Embryonic facial prominence (tissue), 1 donor: ENCODE measurements around the gene EXOC3L1.

Experiments
- DNase-seq: peaks from one replicate; pipeline ENCODE4 v3.0.0-alpha.2; 2016; ENCODE audit errors: extremely low spot score

EXOC3L1 gene

DNA sequence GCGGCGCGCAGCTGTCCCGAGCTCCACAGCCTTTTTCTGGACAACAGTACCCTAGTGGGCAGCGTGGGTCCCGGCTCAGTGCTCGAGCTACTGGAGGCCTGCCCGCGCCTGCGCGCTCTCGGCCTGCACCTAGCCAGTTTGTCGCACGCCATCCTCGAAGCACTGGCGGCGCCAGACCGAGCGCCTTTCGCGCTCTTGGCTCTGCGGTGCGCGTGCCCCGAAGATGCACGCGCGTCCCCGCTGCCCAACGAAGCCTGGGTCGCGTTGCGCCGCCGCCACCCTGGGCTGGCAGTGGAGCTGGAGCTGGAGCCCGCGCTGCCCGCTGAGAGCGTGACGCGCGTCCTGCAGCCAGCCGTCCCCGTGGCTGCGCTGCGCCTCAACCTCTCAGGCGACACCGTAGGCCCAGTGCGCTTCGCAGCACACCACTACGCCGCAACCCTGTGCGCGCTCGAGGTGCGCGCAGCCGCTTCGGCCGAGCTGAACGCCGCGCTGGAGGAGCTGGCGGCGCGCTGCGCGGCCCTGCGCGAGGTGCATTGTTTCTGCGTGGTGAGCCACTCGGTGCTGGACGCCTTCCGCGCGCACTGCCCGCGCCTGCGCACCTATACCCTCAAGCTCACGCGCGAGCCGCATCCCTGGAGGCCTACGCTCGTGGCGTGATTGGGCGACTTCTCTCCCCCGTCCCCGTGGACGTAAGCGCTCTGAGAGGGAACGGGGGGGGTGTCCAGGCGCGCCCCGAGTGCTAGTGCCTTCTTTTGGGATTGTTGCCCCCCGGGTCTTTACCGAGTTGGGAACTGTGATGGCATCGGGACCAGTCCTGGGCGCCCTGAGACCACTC lies 26.6 kb downstream of the EXOC3L1 start:
- DNase-seq: no peak

DNA sequence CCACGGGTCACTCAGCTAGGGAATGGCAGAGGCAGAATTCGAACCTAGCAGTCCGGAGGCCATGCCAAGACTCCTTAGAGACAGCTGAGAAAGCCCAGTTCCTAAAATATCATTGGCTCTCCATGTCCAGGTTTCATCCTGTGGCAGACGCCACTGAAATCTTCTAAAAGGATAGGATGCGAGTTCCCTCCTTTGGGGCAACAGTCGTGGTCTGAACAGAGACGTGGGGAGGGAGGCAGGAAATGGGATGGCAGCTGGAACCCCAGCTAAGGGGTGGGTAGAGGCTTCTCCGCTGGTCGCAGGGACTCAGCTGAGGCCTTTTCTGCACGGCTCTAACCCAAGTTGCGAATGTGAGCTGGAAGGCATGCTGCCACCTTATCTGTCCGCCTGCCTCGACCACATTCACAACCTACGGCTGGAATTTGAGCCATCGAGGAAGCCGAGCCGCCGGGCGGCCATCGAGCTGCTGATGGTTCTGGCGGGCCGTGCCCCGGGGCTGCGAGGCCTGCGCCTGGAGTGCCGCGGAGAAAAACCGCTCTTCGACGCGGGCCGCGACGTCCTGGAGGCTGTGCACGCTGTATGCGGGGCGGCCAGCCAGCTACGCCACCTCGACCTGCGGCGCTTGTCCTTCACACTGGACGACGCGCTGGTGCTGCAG lies 27.3 kb downstream of the EXOC3L1 start:
- no peak for DNase-seq

DNA sequence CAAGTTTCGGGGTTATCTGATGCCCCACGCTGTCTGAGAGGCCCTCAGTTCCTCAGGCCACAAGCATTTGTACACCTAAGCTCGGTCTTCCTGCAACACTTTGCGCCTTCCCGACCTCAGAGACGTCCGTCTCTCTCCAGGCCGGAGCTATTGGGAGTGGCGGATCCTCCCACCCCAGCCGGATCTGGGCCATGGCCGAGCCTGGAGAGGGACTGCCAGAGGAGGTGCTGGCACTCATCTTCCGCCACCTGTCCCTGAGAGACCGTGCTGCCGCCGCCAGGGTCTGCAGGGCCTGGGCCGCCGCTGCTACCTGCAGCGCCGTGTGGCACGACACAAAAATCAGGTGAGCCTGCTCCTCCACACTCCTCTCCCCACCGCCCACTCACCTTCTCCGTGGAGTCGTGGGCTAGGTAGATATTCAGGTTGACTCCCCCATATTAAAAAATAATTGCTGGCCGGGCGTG lies 28.3 kb downstream of the EXOC3L1 start:
- DNase-seq: no peak

DNA sequence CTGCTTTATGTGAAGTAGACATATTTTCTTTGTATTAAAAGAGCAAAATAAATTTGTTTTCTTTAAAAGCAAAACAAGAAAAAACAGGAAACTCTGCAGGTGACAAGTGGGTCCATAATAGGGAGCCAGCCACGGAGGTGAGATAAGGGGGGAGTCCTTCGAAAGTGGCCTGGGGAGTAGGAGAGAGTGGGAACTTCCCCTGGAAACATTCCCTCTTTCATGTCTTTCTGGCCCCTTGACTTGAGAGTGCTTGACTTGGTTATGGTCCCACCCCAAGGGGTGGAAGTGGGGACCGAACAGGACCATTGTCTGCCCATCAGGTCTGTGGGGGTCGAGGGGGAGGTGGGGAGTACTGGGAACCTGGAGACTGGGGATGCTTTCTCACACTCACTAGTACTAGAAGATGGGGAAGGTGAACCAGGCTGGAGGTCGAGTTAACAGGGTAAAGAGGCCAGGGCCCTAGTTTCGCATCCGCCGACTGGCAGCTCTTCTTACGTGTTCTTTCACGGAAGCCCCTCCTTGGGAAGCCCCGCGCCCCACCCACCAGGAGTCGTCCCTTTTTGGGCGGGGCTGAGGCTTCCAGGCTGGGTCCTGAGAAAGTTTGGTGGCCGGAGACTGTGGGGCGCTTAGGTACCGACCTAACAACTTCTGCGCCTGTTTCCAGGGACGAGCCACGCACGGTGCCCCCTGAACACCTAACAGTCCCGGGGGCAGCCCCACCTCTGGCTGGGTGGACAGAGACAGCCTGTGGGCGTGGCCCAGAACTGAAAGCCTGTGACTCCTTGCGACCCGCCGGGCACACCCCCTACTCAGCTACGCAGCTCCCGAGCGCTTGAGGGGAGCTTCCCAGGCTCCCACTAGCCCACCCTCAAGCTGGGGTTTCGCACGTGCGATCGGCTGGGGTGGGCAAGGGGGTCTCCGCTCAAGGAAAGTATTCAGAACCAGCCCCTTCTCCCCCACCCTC lies 31.0 kb downstream of the EXOC3L1 start:
- DNase-seq: no peak

DNA sequence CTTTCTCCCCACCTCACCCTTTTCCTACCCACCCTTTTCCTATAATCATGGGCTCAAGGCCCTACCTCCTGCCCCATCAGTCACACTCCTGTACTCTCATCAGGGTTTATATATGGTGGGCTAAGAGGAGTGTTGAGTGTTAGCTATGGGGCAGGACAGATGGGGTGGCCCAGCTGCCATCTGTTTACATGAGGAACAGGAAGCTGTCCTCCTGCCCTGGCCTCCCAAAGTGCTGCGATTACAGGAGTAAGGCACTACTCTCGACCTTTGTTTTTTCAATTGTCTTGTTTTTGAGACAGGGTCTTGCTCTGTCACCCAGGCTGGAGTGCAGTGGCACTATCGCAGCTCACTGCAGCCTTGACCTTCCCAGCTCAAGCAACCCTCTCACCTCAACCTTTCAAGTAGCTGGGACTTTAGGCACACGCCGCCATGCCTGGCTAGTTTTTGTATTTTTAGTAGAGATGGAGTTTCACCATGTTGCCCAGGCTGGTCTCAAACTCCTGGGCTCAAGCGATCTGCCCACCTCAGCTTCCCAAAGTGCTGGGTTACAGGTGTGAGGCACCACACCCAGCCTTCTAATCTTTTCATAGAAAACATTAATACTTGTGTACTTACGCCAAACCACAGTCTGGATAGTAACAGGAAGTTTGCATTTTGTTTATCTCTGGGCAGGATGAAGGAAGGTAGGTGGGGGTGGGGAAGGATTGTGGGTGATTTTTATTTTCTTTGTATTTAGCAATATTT lies 31.9 kb downstream of the EXOC3L1 start:
- DNase-seq: no peak

DNA sequence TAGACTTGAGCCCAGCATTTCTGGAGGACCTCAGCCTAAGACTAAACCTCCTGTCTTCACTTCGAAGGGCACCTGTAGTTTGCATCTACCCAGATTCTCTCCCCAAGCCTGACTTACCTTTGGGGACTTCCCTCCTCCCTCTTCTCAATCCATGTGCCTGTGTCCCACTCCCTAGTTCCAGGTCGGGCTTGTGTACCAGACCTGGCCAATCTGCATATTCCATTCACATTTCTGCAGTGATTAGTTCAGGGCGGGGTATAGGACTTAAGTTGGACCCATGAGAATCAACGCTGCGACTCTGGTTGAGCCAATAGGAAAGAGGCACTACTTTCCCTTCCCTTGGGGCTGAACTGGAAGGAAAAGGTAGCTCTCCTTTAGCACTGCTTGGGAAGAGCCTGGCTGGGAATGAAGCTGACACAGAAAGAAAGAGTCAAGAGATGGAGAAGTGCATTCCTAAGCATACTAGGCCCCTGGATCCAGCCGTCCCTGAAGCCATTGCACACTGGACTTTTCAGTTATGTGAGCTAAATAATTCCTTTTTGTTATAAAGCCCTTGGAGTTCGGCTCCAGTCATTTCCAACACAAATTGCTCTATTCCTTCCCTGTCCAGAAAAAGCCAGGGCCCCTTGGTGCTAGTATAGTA lies 32.7 kb downstream of the EXOC3L1 start:
- DNase-seq: no peak

DNA sequence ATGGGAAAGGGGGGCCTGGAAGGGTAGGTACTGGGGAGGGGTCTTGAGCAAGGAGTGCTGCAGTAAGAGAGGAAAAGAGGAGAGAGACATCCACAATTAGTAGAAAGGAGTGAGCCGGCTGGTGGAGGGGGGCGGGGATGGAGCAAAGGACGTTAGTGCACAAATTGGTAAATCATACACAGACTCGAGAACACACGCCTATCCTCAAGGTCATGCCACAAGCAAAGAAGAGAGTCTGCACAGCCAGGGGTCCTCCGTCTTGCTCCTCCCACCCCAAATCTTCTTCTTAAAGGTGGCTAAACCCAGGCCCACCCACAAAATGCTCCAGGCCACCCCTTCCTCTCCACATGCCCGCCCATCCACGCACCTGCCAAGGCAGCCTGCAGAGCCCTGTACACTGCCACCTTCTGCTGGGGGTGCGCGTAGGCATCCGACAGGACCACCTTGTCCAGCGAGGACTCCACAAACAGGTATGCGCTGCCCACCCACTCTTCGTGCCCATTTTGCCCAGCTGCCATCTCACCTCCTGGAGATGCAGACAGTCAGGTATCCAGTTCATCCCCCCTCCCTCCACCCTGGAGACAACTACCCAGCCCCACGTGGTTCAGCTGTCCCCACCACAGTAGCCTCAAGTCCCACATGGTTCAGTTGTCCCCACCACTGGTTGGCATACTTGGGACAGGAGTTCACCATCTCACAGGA lies 33.6 kb downstream of the EXOC3L1 start:
- DNase-seq: no peak

DNA sequence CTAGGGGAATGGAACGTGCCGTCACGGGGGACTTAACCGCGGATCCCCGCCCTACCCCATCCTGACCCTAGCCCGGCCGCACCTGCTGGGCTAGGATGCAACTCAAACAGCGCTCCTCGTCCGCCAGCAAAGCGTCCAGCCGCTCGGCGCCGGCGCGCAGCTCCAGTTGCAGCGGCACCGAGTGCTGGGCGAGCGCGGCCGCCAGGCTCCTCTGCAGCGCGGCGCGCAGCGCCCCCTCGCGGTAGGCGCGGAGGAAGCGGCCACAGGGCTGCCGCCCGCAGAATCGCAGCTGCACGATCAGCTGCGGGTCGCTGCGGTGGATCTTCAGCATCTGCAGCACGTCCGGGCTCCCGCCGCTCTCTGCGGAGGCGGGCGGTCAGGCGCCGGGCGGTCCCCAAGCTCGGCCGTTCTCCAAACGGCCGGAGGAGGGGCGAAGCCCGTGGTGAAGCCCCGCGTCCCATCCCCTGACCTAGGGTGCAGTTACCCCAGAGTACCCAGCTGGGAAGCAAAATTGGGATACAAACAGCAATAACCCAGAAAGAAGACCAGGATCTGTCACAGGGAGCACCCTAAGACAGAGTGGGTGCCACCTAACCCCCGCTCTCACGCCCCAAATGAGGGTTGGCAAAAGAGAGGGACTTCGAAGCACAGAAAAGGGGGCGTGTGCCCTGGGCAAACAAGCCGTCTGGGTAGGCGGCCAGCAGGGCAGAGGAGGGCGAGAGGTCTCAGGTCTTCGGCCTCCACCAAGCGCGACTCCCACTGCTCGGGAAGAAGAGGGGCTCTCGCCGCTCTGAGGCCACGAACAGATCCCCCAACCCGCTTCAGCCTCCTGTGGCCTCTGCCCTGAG lies 34.4 kb downstream of the EXOC3L1 start:
- no peak for DNase-seq

DNA sequence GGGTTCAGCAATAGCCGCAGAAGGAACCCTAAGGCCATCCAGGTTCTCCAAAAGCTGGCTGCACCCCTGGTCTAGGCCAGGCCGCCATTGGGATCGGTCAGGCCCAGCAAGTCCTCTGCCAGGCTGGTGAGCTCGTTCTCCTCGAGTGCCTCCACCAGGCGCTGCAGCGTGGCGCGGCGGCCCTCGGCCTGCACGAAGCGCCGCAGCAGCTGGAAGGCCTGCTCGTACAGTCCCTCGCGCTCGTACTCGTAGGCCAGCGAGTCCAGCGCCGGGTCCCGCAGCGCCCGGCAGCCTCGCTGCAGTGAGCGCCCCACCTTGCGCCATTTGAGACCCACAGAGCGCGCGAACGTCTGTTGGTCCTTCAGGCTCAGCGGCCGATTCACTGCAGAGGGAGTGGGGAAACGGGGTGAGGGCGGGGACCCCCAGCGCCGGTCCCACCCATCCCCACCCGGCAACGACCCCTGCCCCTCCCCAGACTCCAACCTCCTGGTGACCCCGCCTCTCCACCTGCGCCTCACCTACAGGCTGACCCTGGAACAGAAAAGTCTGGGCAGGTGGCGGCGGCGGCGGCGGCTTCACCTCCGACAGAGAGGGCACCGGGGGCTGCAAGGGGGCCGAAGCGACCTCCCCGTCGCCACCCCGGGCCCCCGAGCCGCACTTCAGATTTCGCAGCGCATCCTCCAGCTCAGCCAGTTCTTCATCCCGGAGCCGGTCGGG lies 35.2 kb downstream of the EXOC3L1 start:
- DNase-seq: no peak

DNA sequence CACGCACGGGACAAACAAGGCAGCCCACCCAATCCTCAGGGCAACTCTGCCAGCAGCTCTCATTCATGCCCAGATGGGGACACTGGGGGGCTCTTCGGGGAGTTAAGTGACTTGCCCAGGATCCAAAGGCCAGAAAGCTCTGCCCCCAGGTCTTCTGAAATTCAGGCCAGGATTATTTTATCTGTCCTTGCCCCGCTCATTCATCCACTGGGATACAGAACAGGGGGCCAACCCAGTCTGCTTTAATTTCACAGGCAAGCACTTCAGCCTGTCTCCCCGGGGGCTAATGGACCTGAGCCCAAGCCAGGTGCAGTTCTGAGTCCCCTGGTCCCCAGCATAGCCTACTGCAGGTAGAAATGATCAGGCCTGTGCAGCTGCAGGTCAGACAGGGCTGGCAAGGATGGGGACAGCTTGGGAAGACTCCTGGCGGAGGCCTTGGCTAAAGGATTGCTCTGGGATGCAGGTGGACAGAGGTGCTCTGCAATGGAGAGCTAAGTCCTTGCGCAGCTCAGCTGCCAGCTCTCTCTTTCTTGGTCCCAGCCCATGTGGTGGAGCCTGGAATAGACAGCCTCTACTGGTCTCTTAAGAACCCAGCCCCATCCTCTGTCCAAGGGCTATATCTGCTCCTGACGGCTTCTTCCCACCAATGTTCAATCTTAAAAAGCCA lies 38.4 kb downstream of the EXOC3L1 start:
- DNase-seq: no peak

DNA sequence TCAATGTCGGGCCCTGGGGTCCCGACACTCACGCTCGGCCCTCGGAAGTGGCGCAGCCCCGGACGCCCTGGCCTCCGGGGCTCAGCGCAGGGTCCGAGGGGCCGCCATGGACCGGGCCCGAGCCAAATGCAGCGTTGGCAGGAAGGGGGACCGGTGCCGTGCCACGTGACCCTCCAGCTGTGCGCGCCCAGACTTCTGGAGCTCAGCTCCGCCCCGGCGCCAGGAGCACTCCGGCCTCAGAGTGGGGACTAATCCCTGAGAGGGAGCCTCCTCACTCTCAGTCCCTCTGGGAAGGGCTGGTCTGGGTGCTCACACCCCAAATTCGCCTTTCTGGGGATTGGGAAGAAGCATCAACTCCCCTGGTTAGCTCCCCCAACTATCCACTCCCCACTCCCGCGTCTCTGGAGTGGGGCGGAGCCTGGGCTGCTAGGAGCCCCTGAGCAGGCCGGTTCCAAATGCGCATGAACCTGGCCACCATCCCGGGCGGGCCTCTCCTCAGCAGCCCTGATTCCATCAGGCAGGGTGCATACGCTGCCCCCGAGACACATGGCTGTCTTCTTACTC lies 39.0 kb downstream of the EXOC3L1 start, which contains the start of gene B3GNT9:
TSS of gene B3GNT9 (minus strand) at position 166 of the 564 bp plus-strand sequence. CDS start 513 bp downstream, outside the sequence.
- no peak for DNase-seq

DNA sequence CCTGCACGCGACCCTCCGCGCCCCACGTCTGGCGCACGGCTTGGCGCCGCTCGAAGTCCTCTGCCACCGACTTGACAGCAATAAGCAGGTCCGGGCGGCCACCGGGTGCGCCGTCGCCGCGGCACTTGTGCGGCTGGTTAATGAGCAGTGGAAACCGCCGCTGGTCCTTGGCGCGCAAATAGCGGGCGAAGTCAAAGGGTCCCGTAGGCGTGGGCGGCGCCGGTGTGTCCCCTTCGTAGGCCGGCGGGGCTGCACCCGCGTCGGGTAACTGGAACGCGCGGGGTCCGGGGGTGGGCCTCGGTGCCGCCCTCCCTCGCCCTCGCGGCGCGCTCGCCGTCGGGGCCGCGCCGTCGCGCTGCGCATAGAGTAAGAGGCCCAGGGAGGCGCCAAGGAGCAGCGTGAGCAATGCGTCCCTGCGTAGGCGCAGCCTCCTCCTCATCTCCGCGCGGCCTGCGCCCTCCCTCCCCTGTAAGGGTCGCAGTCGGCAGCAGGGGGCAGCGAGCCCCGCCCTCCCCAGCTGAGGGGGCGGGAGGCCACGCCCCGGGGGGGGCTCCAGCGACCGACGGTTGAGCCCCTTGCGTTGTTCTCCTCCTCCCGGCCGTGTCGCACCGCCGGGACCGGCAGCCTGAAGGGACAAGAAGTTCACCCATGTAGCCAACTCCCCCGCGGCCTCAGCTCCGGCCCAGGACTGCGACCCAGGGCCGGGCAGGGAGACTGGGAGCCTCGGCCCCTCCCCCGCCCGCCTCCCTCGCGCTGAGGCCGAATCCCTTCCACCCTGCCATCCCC lies 39.7 kb downstream of the EXOC3L1 start:
- DNase-seq: no peak

DNA sequence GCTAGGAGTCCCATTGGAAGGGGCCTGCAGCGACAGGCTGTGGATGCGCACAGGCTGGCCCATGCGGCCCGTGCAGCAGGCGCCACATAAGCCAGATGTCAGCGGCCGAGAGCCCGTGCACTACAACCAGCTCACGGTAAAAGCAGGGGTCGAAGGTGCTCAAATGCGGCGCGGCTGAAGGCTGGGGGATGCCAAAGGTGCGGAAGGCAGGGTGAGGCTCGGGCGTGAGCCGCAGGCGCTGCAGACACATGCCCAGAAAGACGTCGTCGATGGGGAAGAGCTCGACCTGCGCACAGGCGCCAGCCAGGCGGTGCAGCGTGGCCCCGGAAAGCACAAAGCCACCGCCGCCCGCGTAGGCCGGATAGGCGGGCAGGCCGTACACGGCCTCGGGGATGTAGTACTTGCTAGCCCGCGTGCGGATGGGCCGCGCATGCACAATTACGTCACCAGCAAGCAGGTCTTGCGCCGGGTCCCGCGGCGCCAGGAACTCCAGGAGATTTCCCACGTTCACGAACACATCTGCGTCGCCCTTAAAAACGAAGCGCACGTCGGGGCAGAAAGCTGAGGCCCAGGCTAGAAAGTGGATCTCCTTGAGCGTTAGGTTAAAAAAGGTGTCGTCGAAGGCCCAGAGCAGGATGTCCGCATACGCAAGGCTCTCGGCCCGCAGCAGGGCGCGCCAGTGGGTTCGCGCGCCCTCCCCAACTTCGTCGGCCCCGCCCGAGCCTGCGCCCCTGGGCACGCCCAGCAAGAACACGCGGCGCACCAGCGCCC lies 40.5 kb downstream of the EXOC3L1 start:
- DNase-seq: no peak

DNA sequence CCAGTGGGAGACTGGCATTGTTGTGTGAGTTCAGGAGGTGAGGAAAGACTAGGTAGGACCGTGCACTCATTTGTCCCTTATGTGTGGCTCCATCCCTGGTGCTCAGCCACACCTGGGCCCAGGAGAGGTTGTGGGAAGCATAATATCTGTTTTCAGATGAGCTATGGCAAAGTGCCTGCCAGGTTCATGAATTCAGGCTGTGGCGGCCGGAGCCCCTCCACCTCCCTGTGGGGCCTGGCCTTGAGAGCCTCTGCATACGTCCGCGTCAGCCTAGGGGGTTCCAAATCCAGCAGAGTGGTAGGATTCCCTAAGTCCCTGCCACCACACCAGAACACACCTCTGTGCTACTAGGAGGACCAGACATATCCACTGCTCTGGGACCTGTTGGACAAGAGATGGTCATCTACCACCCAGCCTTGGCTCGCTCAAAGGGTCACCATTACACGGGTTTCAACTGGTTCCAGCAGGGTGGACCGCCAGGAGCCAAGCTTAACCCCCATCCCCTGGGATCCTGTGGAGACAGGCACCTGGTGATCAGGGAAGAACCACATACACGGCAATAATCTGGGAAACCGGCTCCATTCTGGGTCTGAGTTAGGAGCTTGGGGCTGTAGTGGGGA lies 41.2 kb downstream of the EXOC3L1 start:
- no peak for DNase-seq

DNA sequence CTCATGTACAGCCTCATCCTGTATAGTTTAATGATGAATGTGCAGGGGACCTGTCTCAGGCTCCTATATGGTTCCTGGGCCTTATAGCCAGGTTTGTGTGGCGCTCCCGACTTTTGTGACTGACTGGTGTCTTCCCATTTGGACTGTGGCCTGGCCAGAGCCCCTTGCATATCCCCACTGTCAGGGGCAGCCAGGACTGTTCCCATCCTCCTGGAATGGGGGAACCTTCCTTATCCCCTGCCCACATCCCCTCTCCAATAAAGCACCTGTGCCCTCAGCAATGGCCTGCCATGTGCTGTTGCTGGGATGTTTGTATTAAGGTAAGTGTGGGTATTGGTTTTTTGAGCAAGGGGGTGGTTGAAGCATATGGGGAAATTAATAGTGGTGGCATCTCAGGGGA lies 41.7 kb downstream of the EXOC3L1 start:
- no peak for DNase-seq
